Cardiac muscle cell (in vitro differentiated cells and primary cell): ENCODE results near the gene MPV17L. TPM values are rescaled to one million over a fixed set of nuclear protein-coding genes. Genes with fewer than 3 reads are reported as not detected.
"Not testable (repeated sequence)": the region's sequence is repeated elsewhere in the genome, so short reads cannot be mapped to it uniquely, and the experiment has no call there.

Experiments
- DNase-seq, 2 donors: peaks; one replicate each; pipeline versions ENCODE4 v3.0.0 to v3.0.0-alpha.2; 2010 to 2017; ENCODE audit warnings: low read depth in 1 of 2, low spot score in 1 of 2
- H3K27ac ChIP-seq: fragments of 200-600 bp; sonication (generic); 2 replicates; pipeline ENCODE4 v1.5.1; 2016
- H3K27me3 ChIP-seq: fragments of 200-600 bp; sonication (generic); 2 replicates; pipeline ENCODE4 v1.6.0; 2016; ENCODE audit warnings: control low read depth
- H3K36me3 ChIP-seq: fragments of 200-600 bp; sonication (generic); 2 replicates; pipeline ENCODE4 v1.5.1; 2016; ENCODE audit warnings: control low read depth
- H3K4me1 ChIP-seq: fragments of 200-600 bp; sonication (generic); 2 replicates; pipeline ENCODE4 v1.8.1; 2017; ENCODE audit warnings: low read depth, mild to moderate bottlenecking, mixed run types
- H3K4me3 ChIP-seq: fragments of 200-600 bp; sonication (generic); 2 replicates; pipeline ENCODE4 v1.5.1; 2016; ENCODE audit warnings: mild to moderate bottlenecking
- H3K9me3 ChIP-seq: fragments of 200-600 bp; sonication (generic); 2 replicates; pipeline ENCODE4 v1.5.1; 2017; ENCODE audit warnings: low read depth, mild to moderate bottlenecking, control low read depth
- CTCF ChIP-seq: IDR thresholded peaks from 2 replicates; pipeline ENCODE4 v1.5.1; 2012; ENCODE audit warnings: low read depth, mild to moderate bottlenecking, low read length
- polyA plus RNA-seq: library from polyadenylated mRNA; unstranded; fragments of >200 nt; fragmentation: Nextera tagmentation; extraction: Ambion mirVana; gene quantifications from 2 replicates; pipeline ENCODE4 v1.2.1, GENCODE V29; 2016
- total RNA-seq: library from RNA; depleted of rRNA; stranded (reverse); fragments of >200 nt; gene quantifications from 2 replicates; pipeline ENCODE4 v1.2.3, GENCODE V29; 2016

MPV17L gene
- total and polyA plus RNA-seq, 2 experiments from 2014 or later: 1.3 to 1.8 TPM

GRCh38 chr16:15452246-15452855 is 56.8 kb downstream of the MPV17L start:
- no peak overlapping the region for H3K4me3 ChIP-seq
- H3K4me1 ChIP-seq: no peaks in the 10 kb centered on the region
- no peaks in the 10 kb centered on the region for H3K27me3 ChIP-seq
- no peak overlapping the region for H3K27ac ChIP-seq
- no peaks in the 10 kb centered on the region for H3K9me3 ChIP-seq
- no peaks in the 10 kb centered on the region for H3K36me3 ChIP-seq
- no peak for DNase-seq
- TF ChIP-seq CTCF: no peak

- not testable (repeated sequence) for H3K9me3 ChIP-seq, H3K4me3 ChIP-seq, H3K27ac ChIP-seq, H3K27me3 ChIP-seq, H3K36me3 ChIP-seq, DNase-seq, H3K4me1 ChIP-seq
These were observed 57.7 kb downstream of the MPV17L start for GRCh38 chr16:15453296-15453695.

DNA sequence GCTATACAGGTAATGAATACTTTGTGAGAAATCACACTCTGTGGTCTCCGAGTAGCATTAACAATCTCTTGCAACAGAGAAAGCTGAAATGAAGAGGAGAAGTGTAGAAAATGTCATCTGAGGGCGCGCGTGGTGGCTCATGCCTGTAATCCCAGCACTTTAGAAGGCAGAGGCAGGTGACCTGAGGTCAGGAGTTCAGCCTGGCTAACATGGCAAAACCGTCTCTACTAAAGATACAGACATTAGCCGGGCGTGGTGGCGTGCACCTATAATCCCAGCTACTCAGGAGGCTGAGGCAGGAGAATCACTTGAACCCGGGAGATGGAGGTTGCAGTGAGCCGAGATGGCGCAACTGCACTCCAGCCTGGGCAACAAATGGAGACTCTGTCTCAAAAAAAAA is 59.4 kb downstream of the MPV17L start:
- H3K36me3 ChIP-seq, H3K27me3 ChIP-seq, H3K9me3 ChIP-seq, H3K4me3 ChIP-seq, H3K27ac ChIP-seq, H3K4me1 ChIP-seq, DNase-seq: not testable (repeated sequence)

DNA sequence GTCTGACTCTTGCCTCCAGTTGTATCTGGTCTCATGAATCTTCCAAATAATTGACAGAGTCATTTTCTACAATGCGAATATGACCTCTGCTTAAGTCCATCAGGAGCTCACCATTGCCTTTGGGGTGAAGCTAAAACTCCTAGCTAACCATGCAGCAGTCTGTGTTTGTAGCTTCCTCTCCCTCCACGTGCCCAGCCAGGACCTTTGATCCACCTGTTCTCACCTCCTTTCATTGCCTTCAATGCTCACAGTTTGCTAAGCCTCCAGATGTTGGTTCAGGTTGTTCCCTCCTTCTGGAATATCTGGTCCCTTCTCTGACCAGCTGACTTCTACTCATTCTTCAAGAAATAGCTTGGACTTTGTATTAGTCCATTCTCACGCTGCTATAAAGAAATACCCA is 61.8 kb downstream of the MPV17L start:
- Histone ChIP-seq H3K27me3 (no peaks in the 10 kb centered on the region), H3K9me3 (no peaks in the 10 kb centered on the region), H3K4me1 (no peaks in the 10 kb centered on the region), H3K27ac (no peak overlapping the region), H3K4me3 (no peak overlapping the region), H3K36me3 (no peaks in the 10 kb centered on the region)
- DNase-seq: no peak
- no peak for TF ChIP-seq CTCF

DNA sequence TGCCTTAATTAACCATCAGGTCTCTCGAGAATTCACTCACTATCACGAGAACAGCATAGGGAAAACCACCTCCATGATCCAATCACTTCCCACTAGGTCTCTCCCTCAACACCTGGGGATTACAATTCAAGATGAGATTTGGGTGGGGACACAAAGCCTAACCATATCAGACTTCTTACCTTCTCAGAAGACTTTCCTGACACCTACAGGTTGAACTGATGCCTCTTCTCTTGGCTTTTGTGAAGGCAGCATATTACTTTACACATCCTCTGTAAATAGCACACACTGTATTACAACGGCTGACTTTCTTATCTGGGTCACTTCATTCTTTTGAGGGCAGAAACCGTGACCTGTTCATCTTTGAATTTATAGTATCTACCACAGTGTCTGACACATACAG is 62.4 kb downstream of the MPV17L start:
- H3K27ac ChIP-seq: no peak overlapping the region
- no peaks in the 10 kb centered on the region for H3K36me3 ChIP-seq
- no peaks in the 10 kb centered on the region for H3K27me3 ChIP-seq
- no peaks in the 10 kb centered on the region for H3K4me1 ChIP-seq
- H3K4me3 ChIP-seq: no peak overlapping the region
- no peak for DNase-seq
- no peak for TF ChIP-seq CTCF
- H3K9me3 ChIP-seq: no peaks in the 10 kb centered on the region

GRCh38 chr16:15459791-15460190 is 64.2 kb downstream of the MPV17L start:
- no peaks in the 10 kb centered on the region for H3K4me1 ChIP-seq

More at GRCh38 chr16:15459791-15460190, 64.2 kb downstream of the MPV17L start:
- no peak for DNase-seq
- no peak for TF ChIP-seq CTCF
- H3K27ac ChIP-seq: no peak overlapping the region
- H3K9me3 ChIP-seq: no peaks in the 10 kb centered on the region
- no peaks in the 10 kb centered on the region for H3K27me3 ChIP-seq
- H3K36me3 ChIP-seq: no peaks in the 10 kb centered on the region
- no peak overlapping the region for H3K4me3 ChIP-seq
